ENCODE measurements around the gene CLHC1.

Gene CLHC1

DNA sequence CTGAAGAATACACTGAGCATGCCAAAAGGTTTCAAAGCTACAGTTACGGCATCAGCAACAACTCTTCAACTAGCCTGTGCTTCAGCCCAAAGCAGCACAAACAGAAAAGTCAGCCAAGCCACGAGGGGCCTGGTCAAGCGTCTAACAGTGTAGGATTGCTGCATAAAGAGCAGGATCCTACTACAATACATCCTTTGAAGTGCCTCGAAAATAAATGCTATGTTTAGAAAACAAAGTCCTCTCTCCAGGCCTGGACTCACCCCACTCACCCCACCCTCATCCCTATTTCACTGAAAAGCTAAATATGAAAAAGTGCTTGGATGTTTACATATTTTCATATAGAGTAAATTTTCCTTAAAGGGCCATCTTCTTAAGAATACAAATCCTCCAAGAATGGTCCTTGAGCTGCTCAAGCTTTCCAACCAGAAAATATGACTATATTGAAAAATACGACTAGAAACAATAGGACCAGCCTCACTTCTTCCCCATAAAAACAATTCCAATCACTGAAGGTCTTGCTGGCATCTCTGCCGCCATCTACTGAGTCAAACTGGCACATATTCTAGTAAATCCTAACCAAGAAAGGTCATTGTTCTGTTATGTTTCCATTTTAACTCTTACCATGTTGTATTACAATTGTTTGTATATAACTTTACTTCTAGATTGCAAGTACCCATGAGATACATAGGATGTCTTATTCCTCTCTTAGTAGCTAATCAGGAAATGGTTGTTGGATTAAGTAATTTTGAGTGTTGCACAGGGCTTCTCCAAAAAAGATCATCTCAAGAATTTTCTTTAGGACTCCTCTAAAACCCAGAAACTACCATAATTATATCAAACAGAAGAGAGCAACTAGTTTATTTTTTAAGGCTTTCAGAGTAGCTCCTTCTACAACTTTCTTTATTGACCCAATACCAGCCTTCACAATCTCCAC, 63.6 kb downstream of the CLHC1 start:
- peak; percentile 81 for DNase-seq

- no peak for DNase-seq
These were observed 66.5 kb downstream of the CLHC1 start for GRCh38 chr2:55165626-55166025.

DNA sequence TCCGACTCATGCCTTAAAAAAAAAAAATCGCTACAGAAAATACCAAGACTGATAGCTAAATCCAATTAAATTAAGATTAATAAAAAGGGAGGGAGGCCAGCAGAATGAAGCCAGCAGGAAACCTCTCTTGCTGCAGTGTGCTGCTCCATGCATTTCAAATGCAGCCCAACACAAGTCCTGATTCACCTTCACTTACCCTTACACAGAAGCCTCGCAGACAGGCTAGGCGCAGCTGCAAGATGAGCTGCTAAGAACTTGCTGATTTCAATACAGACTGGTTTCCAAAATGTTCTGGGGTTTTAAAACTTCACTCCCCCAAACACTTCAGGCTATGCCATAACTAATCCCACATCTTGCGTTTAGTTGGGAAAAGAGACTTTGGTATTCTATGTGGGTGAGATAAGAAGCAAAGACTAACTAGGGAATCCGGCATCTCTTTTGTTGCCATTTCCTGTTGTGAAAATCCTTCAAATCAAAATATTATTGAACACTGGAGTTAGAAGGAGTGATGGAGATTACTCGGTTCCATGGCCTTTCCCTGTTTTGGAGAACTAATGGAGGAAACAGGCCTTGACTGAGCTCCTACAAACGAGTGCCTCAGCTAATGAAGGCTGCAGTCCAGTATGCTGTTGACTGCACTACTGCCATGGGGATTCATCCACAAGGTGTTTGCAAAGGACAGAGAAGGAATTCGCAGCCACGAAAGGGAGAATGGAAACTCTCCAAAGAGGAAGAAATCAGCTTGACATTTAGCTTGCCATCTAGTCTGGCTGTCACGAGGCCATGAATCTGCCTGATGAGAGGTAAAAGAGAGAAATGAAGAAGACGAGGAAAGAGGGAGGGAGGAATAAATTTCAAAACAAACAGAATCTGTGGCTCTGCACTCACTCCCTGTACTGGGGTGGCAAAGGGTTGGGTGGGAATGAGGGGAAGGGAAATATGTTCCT, 67.3 kb downstream of the CLHC1 start:
- DNase-seq, result no peak

DNA sequence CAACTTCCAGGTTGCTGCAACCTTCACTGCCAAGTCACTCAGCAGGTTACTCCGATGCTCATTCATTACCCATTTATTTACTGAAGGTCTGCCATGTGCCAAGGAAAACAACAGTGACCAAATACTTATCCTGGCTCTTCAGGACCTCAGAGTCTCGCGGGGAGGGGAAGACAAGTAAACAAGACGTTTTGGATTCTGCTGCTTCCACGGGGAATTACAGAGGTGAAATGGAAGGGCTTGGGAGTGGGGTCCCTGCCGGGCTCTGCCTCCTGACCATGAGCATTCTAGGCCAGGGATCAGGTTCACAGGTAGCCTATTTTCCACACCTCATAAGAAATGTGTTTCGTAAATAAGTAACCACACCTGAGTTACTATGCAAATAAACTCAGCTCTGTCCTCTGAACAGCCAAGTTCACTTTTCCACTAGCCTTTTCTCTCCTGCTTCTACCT, 68.1 kb downstream of the CLHC1 start:
- DNase-seq, result peak; percentile 73

DNA sequence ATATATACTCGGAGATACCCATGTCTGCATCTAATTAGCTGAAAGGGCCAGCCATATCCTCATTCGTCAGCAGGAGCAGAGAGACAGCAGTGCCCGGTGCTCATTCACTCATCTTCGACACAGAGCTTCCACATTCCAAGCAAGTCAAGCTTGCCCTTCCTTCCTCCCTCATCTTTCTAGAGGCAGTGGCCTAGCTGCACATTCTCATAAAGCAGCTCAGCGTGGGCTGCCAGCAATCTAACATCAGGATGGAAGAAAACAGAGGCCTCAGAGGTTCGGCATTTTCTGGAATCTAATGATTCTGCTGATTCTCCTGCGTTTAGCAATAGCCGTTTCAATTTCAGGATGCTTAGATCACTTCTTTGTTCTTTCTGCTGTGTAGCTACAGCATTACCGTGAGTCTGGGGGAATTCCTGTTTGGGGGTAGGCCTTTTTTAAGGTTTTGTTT, 68.8 kb downstream of the CLHC1 start:
- peak; percentile 57 for DNase-seq

DNA sequence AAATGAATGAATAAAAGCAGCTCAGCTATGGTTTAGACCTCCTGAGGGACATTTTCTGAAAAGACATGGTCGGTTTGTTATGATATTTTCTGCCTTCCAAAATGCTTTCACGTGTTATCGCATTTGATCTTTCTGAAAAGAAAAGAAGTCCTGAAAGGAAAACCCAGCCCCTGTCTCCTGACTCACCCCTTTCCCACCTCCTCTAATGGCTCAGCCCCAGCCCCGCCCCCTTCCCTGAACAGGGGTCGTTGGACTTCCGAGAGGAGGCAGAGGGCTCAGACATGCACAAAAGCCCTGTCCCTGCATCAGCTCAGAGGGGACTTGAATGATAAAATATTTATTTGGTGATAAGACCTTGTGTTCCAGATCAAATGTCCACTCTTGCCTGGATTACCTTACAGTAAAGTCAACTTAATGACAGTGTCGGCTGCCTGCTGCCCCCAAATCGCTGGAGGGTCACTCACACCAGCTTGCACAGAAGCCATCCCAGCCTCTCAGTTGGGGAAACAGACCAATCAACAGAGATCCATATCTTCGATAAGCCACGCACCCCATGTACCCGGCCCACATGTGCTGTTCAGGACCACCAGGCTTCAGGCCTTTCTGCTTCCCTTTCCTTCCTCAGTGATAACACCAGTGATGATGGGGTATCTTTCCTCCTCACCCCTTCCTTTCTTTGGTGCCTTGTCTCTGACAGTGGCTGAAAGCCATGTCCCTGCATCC, 69.6 kb downstream of the CLHC1 start:
- no peak for DNase-seq

GRCh38 chr2:55161295-55162210, 70.5 kb downstream of the CLHC1 start:
- peak; percentile 84 for DNase-seq

DNA sequence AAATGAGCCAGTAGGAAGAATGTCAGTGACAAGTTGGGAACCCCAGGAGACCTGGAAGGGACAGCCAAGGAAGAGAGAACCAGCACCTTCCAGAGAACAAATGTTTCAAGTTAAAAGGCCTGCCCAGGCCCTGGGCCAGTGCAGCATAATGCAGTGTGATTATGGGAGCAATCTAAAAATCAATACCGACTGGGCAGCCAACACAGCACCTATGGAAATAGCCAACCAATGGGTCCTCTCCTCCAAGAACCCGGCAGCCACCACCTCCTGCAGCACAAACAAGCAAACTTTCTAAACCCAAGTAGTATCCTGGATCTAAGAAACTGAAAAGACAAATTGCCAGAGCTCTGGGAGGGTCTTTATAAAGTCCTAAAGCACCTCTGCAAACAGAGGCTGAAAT, 71.7 kb downstream of the CLHC1 start:
- DNase-seq, result no peak

GRCh38 chr2:55159752-55160151, 72.3 kb downstream of the CLHC1 start:
- DNase-seq, result no peak

GRCh38 chr2:55159037-55159651, 72.9 kb downstream of the CLHC1 start:
- peak; percentile 99 for DNase-seq

GRCh38 chr2:55158111-55158814, 73.8 kb downstream of the CLHC1 start:
- DNase-seq, result no peak

DNA sequence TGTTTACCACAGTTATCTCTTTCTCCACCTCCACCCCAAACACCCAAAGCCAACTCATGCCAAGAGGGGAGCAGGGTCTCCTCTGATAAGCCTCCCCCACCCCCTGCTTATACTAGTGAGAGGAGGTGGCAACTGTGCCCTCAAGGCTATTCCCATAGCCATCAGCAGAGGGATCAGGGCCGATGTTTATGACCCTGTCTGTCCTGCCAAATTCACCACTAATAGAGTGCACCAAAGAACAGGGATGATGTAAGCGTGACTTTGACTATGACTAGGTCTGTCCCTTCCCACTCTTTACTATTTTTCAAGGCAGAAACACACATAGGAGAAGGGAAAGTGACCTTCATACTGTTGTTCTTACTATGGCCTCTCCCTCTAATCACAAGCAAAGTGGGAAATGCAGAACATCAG, 74.6 kb downstream of the CLHC1 start:
- DNase-seq, result peak; percentile 81

GRCh38 chr2:55156984-55157383, 75.1 kb downstream of the CLHC1 start:
- DNase-seq, result no peak

DNA sequence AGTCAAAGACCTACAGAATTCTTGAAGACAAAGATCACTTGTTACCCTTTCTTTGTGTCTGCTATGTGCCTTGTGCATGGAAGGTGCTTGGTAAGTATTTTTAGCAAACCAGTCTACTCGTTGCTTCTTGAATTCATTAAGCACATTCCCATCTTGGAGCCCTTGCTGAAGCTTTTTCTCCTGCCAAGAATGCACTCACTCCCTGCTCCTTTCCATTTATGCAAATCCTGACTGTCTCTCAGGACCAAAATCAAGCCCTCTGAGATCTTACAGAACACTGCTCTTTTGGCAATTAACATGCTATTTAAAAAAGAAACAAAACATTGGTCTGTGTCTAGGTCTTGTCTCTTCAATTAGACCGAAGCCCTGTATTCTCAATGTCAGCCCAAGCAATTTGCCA, 75.8 kb downstream of the CLHC1 start:
- DNase-seq, result no peak

GRCh38 chr2:55155764-55156281, 76.3 kb downstream of the CLHC1 start:
- no peak for DNase-seq

GRCh38 chr2:55155206-55155605, 76.9 kb downstream of the CLHC1 start:
- no peak for DNase-seq

GRCh38 chr2:55154525-55155030, 77.5 kb downstream of the CLHC1 start:
- DNase-seq, result no peak

GRCh38 chr2:55153584-55154299, 78.4 kb downstream of the CLHC1 start:
- no peak for DNase-seq

Measured in SHP77 treated with DMSO at 0.1 percent for 48 hours (cell line).